NCI-H187 treated with DMSO at 0.1 percent for 48 hours (cell line): ENCODE results near the gene TGFBR3L.
"Not testable (repeated sequence)": the region's sequence is repeated elsewhere in the genome, so short reads cannot be mapped to it uniquely, and the experiment has no call there.

ENCODE experiments used
- DNase-seq: peaks from one replicate; lab custom pipeline; 2025; lab: John Stamatoyannopoulos, UW

The TGFBR3L gene

GRCh38 chr19:7917267-7918061 lies 2.8 kb downstream of the TGFBR3L start:
- DNase-seq, result no peak

- DNase-seq, result not testable (repeated sequence)
These were observed 3.5 kb downstream of the TGFBR3L start for GRCh38 chr19:7918062-7918614.

GRCh38 chr19:7918615-7919421 lies 4.2 kb downstream of the TGFBR3L start:
- DNase-seq, result no peak

- DNase-seq, result peak; percentile 22
These were observed 5.2 kb downstream of the TGFBR3L start, which contains the start of gene SNAPC2 for GRCh38 chr19:7919610-7920518. SNAPC2 (plus strand) TSS chr19:7920338; CDS start chr19:7920367, 29 bp downstream.

GRCh38 chr19:7920519-7921301 lies 6.1 kb downstream of the TGFBR3L start:
- peak; percentile 66 for DNase-seq

GRCh38 chr19:7921302-7921966 lies 6.8 kb downstream of the TGFBR3L start:
- no peak for DNase-seq

- no peak for DNase-seq
These were observed 7.6 kb downstream of the TGFBR3L start for GRCh38 chr19:7921967-7922835.

GRCh38 chr19:7922836-7923195 lies 8.2 kb downstream of the TGFBR3L start:
- DNase-seq, result no peak

- DNase-seq, result no peak
These were observed 8.9 kb downstream of the TGFBR3L start for GRCh38 chr19:7923295-7924191.

- no peak for DNase-seq
These were observed 9.6 kb downstream of the TGFBR3L start for GRCh38 chr19:7924241-7924640.

- no peak for DNase-seq
These were observed 10.1 kb downstream of the TGFBR3L start for GRCh38 chr19:7924651-7925170.

- DNase-seq, result no peak
These were observed 10.7 kb downstream of the TGFBR3L start for GRCh38 chr19:7925171-7925851.

GRCh38 chr19:7926021-7926726 lies 11.5 kb downstream of the TGFBR3L start, which contains the start of gene CTXN1:
CTXN1 (minus strand) TSS chr19:7926135; CDS start chr19:7925538, 597 bp downstream.
- no peak for DNase-seq

- DNase-seq, result no peak
These were observed 12.3 kb downstream of the TGFBR3L start for GRCh38 chr19:7926727-7927604.

GRCh38 chr19:7927605-7928333 lies 13.1 kb downstream of the TGFBR3L start:
- no peak for DNase-seq
